Effector memory CD8-positive, alpha-beta T cell (primary cell): ENCODE measurements around the gene BCL2.
"Not testable (repeated sequence)": the region's sequence is repeated elsewhere in the genome, so short reads cannot be mapped to it uniquely, and the experiment has no call there.

Source experiments
- ATAC-seq: fragments of 150-1000 bp; cut with Tn5 transposase; replicated peaks from 2 replicates; pipeline ENCODE4 v1.10.0; 2021; ENCODE audit warnings: mild to moderate bottlenecking, moderate library complexity
- DNase-seq, 3 experiments: peaks; one replicate each; pipeline ENCODE4 v3.0.0; 2021
- H3K27ac Mint-ChIP-seq, 2 donors: one replicate each; pipeline ENCODE4 v1.8.0; 2022; ENCODE audit warnings: mild to moderate bottlenecking in 2 of 2, mixed read lengths in 2 of 2, moderate library complexity in 2 of 2
- H3K27me3 Mint-ChIP-seq, 2 donors: one replicate each; pipeline ENCODE4 v1.8.0; 2022; ENCODE audit warnings: mixed read lengths in 2 of 2
- H3K36me3 Mint-ChIP-seq: one replicate; pipeline ENCODE4 v1.8.0; 2022; ENCODE audit warnings: mild to moderate bottlenecking, moderate library complexity, mixed read lengths; ENCODE audit not compliant: insufficient read depth
- H3K4me1 Mint-ChIP-seq, 2 donors: one replicate each; pipeline ENCODE4 v1.8.0; 2022; ENCODE audit warnings: low read depth in 2 of 2, mixed read lengths in 2 of 2
- H3K4me3 Mint-ChIP-seq, 2 donors: one replicate each; pipeline ENCODE4 v1.8.0; 2022; ENCODE audit warnings: mild to moderate bottlenecking in 2 of 2, mixed read lengths in 2 of 2, moderate library complexity in 2 of 2
- H3K9me3 Mint-ChIP-seq, 2 donors: one replicate each; pipeline ENCODE4 v1.8.0; 2022; ENCODE audit warnings: mixed read lengths in 2 of 2
- total RNA-seq, 9 experiments: gene quantifications; one replicate each; lab custom pipeline; 2026; lab: John Stamatoyannopoulos, UW

BCL2 gene
- 55.9 to 560 (median 256) reads per million in 9 experiments for total RNA-seq

- no peaks in the 10 kb centered on the region for H3K9me3 Mint-ChIP-seq
- peak within 1 kb of the TSS; percentile 92 to 97 for H3K4me3 Mint-ChIP-seq
- no peaks in the 10 kb centered on the region for H3K27me3 Mint-ChIP-seq
- peaks cover 24% of the 10 kb centered on the region for H3K36me3 Mint-ChIP-seq
- H3K27ac Mint-ChIP-seq = peak within 1 kb of the TSS; percentile 95 to 96
- peaks cover 46 to 62% of the 10 kb centered on the region in 2 donors for H3K4me1 Mint-ChIP-seq
- ATAC-seq = peak; percentile 16
- DNase-seq = no peak
Measured at GRCh38 chr18:63319383-63320122, at the start of gene BCL2. BCL2 (minus strand) TSS chr18:63319769.

- Mint-ChIP-seq H3K9me3 (peaks cover 0 to 2% of the 10 kb centered on the region in 2 donors), H3K4me3 (peak overlapping the region; percentile 78 to 87), H3K27me3 (no peaks in the 10 kb centered on the region), H3K4me1 (peaks cover 24 to 31% of the 10 kb centered on the region in 2 donors), H3K27ac (peak overlapping the region in 1 of 2 donors; percentile 20), H3K36me3 (peaks cover 8% of the 10 kb centered on the region)
- no peak for DNase-seq
- ATAC-seq = no peak
Measured at GRCh38 chr18:63368611-63369010, 49.0 kb upstream of the BCL2 start.

- peaks cover 8% of the 10 kb centered on the region for H3K36me3 Mint-ChIP-seq
- H3K4me1 Mint-ChIP-seq = peaks cover 28 to 38% of the 10 kb centered on the region in 2 donors
- H3K27me3 Mint-ChIP-seq = no peaks in the 10 kb centered on the region
- H3K4me3 Mint-ChIP-seq = peak within 1 kb of the TSS; percentile 78 to 87
- peak; percentile 77 for ATAC-seq
- peaks cover 0 to 2% of the 10 kb centered on the region in 2 donors for H3K9me3 Mint-ChIP-seq
- DNase-seq = peak; percentile 73 to 80 (median 78)
- peak within 1 kb of the TSS; percentile 80 for H3K27ac Mint-ChIP-seq
Measured at GRCh38 chr18:63367053-63367953, 47.7 kb upstream of the BCL2 start, which contains the start of gene KDSR. KDSR (minus strand) TSS chr18:63367206; CDS start chr18:63367118, 88 bp downstream.

GRCh38 chr18:63366213-63367052, 46.9 kb upstream of the BCL2 start:
- ATAC-seq (peak; percentile 48), DNase-seq (peak; percentile 32 to 51 (median 40))
- H3K4me1 Mint-ChIP-seq = peaks cover 34 to 42% of the 10 kb centered on the region in 2 donors
- peak overlapping the region; percentile 78 to 87 for H3K4me3 Mint-ChIP-seq
- H3K27me3 Mint-ChIP-seq = no peaks in the 10 kb centered on the region
- peaks cover 0 to 2% of the 10 kb centered on the region in 2 donors for H3K9me3 Mint-ChIP-seq
- peaks cover 12% of the 10 kb centered on the region for H3K36me3 Mint-ChIP-seq
- H3K27ac Mint-ChIP-seq = peak overlapping the region; percentile 73 to 80

- ATAC-seq (no peak), DNase-seq (peak in 1 of 3 experiments; percentile 0)
- peaks cover 12% of the 10 kb centered on the region for H3K36me3 Mint-ChIP-seq
- H3K4me3 Mint-ChIP-seq = peak overlapping the region; percentile 78 to 87
- H3K27ac Mint-ChIP-seq = peak overlapping the region; percentile 73 to 80
- H3K9me3 Mint-ChIP-seq = peaks cover 0 to 2% of the 10 kb centered on the region in 2 donors
- peaks cover 34 to 42% of the 10 kb centered on the region in 2 donors for H3K4me1 Mint-ChIP-seq
- no peaks in the 10 kb centered on the region for H3K27me3 Mint-ChIP-seq
Measured at GRCh38 chr18:63365876-63366212, 46.3 kb upstream of the BCL2 start.

- DNase-seq (peak; percentile 58 to 70 (median 60)), ATAC-seq (peak; percentile 67)
- H3K9me3 Mint-ChIP-seq = peaks cover 0 to 2% of the 10 kb centered on the region in 2 donors
- H3K27me3 Mint-ChIP-seq = no peaks in the 10 kb centered on the region
- peaks cover 33 to 42% of the 10 kb centered on the region in 2 donors for H3K4me1 Mint-ChIP-seq
- no peak overlapping the region for H3K4me3 Mint-ChIP-seq
- H3K36me3 Mint-ChIP-seq = peaks cover 25% of the 10 kb centered on the region
- H3K27ac Mint-ChIP-seq = no peak overlapping the region
Measured at GRCh38 chr18:63363951-63364350, 44.4 kb upstream of the BCL2 start.

GRCh38 chr18:63363420-63363819, 43.9 kb upstream of the BCL2 start:
- peaks cover 27% of the 10 kb centered on the region for H3K36me3 Mint-ChIP-seq
- not testable (repeated sequence) for H3K27ac Mint-ChIP-seq, H3K9me3 Mint-ChIP-seq, H3K4me3 Mint-ChIP-seq, DNase-seq, ATAC-seq, H3K27me3 Mint-ChIP-seq
- H3K4me1 Mint-ChIP-seq = peaks cover 28 to 37% of the 10 kb centered on the region in 2 donors

GRCh38 chr18:63356272-63356896, 36.8 kb upstream of the BCL2 start:
- no peak for ATAC-seq
- Mint-ChIP-seq H3K4me1 (no peaks in the 10 kb centered on the region), H3K4me3 (no peak overlapping the region), H3K36me3 (peaks cover 66% of the 10 kb centered on the region), H3K9me3 (no peaks in the 10 kb centered on the region), H3K27ac (peak overlapping the region; percentile 35 to 42), H3K27me3 (no peaks in the 10 kb centered on the region)
- no peak for DNase-seq

GRCh38 chr18:63350230-63350629, 30.7 kb upstream of the BCL2 start:
- Mint-ChIP-seq H3K27me3 (no peaks in the 10 kb centered on the region), H3K27ac (no peak overlapping the region), H3K36me3 (peaks cover 65% of the 10 kb centered on the region), H3K4me1 (peaks cover 0 to 2% of the 10 kb centered on the region in 2 donors), H3K9me3 (no peaks in the 10 kb centered on the region), H3K4me3 (no peak overlapping the region)
- ATAC-seq (no peak), DNase-seq (no peak)

GRCh38 chr18:63348508-63349136, 29.1 kb upstream of the BCL2 start:
- Mint-ChIP-seq H3K36me3 (peaks cover 61% of the 10 kb centered on the region), H3K4me1 (peaks cover 0 to 8% of the 10 kb centered on the region in 2 donors), H3K4me3 (no peak overlapping the region), H3K9me3 (no peaks in the 10 kb centered on the region), H3K27me3 (no peaks in the 10 kb centered on the region), H3K27ac (no peak overlapping the region)
- DNase-seq (no peak), ATAC-seq (no peak)

GRCh38 chr18:63346480-63347183, 27.1 kb upstream of the BCL2 start:
- no peaks in the 10 kb centered on the region for H3K9me3 Mint-ChIP-seq
- H3K4me1 Mint-ChIP-seq = peaks cover 4 to 8% of the 10 kb centered on the region in 2 donors
- H3K36me3 Mint-ChIP-seq = peaks cover 64% of the 10 kb centered on the region
- H3K4me3 Mint-ChIP-seq = no peak overlapping the region
- H3K27me3 Mint-ChIP-seq = no peaks in the 10 kb centered on the region
- no peak overlapping the region for H3K27ac Mint-ChIP-seq
- DNase-seq (no peak), ATAC-seq (no peak)

GRCh38 chr18:63346031-63346430, 26.5 kb upstream of the BCL2 start:
- Mint-ChIP-seq H3K27me3 (no peaks in the 10 kb centered on the region), H3K9me3 (no peaks in the 10 kb centered on the region), H3K36me3 (peaks cover 67% of the 10 kb centered on the region), H3K4me3 (no peak overlapping the region), H3K4me1 (peaks cover 4 to 8% of the 10 kb centered on the region in 2 donors), H3K27ac (no peak overlapping the region)
- no peak for ATAC-seq
- no peak for DNase-seq
